H1 (cell line): ENCODE data around the gene HIVEP3.

Source experiments
- CHD1 ChIP-seq: IDR thresholded peaks from 2 replicates; pipeline ENCODE4 v1.6.1; 2012; ENCODE audit warnings: low read depth, low read length, improper control_type of control experiment
- SP1 ChIP-seq: IDR thresholded peaks from 2 replicates; pipeline ENCODE4 v1.6.1; 2011; ENCODE audit warnings: low read depth, low read length

DNA sequence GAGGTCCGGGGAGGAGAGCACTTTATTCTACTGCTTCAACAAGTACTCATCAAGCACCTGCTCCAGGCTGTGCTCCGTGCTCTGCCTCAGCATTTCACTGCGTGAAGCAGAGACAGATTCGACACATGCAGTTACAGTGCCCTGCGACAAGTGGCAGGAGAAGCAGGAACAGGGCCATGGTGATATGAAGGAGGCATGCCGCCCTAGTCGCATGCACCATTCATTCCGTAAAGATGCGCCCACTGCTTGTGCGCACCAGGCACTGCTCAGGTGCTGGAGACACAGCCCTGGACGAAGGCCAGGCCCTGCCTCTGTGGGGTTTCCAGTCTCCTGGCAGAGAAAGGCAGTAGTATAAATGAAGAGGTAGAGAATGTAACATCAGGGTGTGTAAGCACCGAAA is 206.6 kb downstream of the HIVEP3 start:
- TF ChIP-seq CHD1: no peak
- TF ChIP-seq SP1: no peak
